HG03575 (cell line): ENCODE data around the gene JADE1.

Experiments used
- ATAC-seq: cut with Tn5 transposase; IDR thresholded peaks from one replicate; pipeline ENCODE4 v1.9.1; 2021; ENCODE audit not compliant: unreplicated experiment, insufficient number of reproducible peaks, low FRiP score; ENCODE audit errors: extremely low read depth

JADE1 gene

DNA sequence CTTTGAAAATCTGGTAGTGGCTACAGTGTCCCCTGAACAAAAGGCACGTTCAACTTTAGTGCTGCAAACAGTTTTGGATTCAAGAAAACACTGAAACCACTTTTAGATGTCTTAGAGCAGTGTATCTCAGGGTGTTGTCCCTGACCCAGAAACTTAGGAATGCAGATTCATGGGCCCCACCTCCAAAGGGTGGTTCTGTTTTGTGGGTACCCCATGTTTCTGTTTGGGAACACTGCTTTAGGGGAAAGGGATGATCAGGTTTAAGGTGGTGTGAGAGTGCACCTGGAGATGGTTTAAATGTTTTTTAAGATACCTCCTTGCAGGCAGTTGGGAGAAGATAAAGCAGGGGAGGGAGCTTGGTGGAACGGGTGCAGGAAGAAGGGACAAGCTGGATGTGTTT is 55.6 kb downstream of the JADE1 start:
- ATAC-seq: no peak

DNA sequence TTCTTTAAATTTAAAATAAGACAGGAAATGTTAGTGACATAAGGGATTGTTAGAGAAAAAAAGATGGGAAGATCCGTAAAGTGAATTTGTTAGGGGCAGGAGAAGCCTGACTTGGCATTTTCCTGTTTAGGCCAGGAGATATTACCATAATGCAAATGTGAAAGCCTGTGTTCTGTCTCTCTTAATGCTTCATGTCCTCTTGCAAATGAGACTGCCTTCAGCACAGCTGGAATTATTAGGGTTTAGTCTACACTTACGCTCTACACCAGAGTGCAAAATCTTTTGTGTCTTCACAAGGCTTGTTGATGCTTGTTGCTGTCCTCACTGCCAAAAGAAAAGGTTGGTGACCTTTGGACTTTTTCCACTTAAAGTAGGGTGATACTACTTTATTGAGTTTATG is 56.8 kb downstream of the JADE1 start:
- ATAC-seq: no peak

DNA sequence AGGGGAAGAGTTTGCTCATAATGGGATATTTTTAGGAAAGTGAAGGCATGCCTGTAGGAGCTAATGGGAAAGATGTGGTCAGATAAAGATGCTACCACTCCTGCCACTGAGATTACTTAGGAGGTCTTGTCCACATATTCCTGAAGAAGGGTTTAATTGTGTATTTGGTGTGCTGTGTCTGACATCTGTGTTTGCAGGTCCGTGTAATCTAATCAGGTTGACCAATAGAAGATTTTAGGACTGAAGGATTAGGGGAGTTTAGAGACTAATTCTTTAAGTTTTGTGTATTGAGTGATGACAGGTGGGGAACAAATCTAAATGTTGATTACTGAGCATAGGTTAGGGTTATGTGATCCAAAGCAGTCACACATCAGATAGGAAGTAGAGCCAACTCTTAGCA is 57.2 kb downstream of the JADE1 start:
- ATAC-seq: no peak

DNA sequence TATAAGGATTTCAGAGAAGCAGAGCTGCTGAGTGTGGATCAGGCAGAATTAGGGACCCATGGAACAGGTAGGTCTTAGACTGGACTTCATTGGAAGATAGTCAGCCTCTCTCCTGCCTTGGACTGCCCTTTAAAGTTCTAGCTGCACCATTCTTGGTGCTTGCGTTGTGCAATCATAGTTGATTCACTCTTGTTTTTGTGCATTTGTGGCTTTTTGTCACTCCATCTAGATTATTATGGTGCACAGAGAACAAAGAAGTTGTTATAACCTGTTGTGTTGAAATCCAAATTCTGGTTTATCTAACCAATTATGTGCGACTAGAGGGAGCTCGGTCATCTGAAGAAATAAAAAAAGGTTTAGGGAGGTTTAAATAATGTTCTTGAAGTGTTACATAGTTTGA is 59.3 kb downstream of the JADE1 start:
- ATAC-seq: no peak

DNA sequence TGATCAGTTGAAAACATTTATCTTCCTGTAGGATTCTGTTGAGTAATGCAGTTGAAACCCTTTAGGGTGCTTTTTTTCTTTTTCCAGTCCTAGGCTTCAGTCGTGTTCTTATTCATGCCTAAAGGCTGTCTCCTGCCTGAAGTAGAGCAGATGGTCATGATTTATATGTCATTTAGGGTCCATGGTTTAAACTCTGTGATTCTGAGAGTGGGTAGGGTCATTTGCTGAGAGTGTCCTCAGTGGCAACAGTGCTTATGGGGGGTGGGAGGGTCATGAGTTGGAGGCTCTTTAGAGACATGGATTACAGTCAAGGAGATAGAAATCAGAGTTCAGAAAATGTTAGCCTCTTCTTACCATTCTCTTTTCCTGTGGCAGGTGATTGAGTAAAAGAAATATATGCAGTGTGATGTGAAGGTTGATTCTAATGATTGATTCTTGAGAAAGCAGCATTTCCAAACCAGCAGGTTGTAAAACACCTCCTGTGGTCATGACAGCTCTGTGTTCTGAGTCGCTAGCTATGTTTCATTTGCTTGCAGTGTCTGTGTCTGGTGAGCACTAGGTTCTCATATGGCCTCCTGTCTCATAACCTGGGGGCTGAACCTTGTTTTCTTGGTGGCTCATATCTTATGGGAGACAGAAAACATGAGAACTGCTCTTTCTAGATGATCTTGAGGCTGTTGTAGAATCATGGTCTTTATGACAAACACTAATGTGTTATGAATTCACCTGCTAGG is 60.4 kb downstream of the JADE1 start:
- no peak for ATAC-seq

DNA sequence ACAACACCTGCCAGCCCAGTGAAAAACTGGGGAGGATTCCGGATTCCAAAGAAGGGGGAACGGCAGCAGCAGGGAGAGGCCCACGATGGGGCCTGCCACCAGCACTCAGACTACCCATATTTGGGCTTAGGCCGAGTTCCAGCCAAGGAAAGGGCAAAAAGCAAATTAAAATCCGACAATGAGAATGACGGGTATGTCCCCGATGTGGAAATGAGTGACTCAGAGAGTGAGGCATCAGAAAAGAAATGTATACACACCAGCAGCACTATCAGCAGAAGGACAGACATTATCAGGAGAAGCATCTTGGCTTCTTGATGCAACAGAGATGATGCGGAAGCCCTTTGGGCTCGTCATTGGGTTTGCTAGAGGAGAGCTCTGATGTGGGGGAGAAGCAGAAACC is 62.4 kb downstream of the JADE1 start:
- ATAC-seq: no peak

DNA sequence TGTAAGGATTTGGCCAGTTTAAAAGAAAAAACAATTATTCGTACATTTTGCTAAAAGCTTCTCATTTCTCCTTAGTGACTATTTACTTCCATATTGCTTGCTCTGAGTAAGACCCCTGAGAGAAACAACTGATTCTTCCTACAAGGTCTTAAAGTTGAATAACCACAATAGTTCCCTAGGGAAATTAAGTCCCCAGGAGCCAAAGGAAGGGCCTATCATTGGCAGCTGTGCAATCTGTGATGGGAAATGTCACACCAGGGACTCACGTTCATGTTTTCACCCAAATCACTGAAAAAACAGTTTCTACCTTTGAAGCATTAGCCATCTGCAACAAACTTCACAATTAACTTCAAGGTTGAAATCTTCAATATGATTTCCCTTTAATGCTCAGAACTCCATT is 66.7 kb downstream of the JADE1 start:
- ATAC-seq: no peak

DNA sequence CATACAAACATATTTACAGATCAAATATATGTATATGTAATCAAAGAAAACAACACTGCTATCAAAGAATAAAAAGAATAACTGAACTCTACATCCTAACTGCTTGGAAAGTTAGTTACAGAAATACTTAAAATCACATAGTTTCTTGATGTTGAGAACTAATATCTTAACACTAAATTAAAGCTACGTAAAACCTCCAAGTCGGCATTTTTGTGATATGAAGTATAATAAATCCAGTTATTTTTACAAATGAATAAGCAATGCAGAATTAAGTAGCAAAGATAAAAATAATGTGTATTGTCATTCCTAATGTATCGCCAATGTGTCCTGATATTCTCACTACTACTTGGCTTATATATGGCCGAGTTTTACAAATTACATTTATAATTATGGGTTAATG is 68.4 kb downstream of the JADE1 start:
- ATAC-seq: no peak

DNA sequence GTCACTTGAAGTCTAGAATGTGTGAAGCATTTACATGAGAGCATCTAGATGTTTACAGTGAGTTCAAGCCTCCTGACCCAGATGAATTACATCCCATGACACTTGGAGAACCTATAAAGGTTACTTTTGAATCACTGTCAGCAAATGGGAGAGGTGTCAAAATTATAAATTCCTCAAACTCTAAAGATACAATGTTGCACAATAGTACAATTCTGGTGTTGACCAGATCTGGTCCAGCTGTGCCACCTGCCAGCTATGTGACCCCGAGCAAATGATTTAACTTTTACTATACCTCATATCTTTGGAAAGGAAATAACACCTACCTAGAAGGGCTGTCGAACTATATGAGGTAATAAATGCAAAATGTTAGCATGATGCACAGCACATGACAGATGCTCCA is 69.8 kb downstream of the JADE1 start:
- ATAC-seq: no peak

DNA sequence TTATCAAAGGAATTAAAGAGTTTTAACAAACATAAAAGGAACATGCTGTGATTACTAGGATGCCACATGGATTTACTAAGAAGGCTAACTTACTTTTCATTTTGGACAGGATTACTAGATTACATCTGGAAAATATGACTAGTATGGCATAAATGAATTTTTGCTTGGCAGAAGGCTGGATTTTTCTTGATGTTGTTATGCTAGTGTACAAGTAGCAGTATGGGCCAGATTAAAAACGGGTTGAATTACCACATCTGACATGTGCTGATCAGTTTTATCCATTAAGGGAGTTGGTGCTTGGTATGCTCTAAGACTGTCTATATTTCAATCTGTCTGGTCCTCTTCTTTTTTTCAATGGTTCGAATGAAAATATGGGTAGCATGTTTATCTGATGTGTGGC is 70.5 kb downstream of the JADE1 start:
- ATAC-seq: no peak

DNA sequence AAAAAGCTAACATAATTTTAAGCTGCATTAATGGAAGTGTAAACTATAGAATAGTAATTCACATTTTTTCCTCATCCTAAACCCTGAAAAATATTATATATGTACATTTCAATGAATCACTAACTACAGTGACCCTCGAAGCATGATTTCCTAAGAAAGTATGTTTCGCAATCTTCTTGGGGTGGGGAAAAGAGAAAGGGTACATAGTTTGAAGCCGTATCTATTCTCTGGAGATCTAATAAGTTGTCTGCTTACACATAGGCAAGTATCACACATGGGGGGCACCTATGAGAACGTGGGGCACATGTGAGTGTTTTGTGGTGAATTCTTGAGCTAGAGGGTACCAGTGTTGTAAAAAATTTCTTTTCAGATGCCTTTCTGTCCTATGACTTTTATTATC is 71.2 kb downstream of the JADE1 start:
- no peak for ATAC-seq

DNA sequence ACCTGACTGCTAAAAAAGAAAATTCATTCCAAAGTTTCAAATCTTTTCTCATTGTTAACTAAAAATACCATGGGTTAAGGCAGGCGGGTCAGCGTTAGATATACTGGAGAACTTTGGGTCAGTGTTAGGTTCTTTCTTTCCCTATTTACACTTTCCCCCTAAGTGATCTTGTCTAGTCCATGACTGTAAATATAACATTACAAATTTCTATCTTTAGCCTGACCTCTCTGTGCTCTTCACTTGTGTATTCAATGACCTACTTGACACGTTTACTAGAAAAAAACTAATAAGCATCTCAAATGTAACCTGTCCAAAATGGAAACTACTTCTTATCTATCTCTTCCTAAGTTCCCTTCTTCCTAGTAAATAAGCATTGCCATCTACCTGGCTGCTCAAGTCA is 95.3 kb downstream of the JADE1 start:
- no peak for ATAC-seq

DNA sequence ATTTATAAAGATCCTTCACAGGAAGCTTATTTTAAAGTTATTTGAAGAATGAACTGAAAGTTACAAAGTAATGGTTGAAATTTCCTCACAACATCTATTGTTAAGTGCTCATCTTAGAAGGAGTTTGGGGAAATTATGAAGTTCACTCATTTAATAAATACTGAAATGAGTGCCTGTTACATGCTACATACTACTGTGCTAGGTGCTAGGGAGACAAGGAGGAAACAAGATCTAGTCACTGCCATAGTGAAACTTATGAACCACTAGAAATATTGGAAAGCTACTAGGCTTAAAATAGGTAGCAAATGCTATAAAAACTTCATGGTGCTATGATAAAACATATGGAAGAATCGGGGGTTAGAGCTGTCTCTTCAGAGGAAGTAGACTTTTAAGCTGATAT is 97.1 kb downstream of the JADE1 start:
- no peak for ATAC-seq

DNA sequence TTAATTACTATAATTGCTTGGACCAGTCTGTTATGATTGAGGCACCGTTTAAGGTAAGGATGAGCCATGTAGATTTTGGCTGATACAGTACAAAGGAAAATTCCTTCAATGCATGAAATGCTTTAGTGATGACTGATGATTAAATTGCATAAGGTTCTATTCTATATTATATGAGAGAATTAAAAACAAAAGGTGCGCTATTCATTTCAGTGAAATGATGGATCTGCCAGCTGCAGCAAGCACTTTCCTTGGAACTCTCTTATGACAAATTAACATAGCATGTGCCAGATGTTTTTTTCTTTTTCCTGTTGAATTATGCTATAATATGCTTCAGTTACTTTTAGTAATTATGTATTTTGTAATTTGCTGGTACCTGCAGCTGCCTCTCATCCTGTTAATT is 98.5 kb downstream of the JADE1 start:
- ATAC-seq: no peak

DNA sequence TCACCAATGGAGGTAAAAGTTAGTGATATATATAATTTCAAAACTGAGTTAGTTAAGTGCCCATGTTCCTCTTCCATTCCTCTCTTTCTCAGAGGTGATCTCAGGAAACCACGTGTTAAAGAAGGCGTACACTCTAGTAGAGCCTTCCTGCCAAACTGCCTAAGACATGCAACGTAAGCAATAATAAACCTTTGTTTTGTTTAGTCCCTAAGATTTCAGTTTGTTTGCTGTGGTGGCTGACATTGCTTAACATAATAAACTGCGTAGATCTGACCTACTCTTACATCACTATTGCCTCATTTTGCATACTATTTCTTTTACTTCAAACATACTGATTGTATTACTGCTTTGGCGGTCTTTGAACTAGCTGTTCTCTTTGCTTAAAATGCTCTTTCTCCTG is 99.2 kb downstream of the JADE1 start:
- ATAC-seq: no peak

DNA sequence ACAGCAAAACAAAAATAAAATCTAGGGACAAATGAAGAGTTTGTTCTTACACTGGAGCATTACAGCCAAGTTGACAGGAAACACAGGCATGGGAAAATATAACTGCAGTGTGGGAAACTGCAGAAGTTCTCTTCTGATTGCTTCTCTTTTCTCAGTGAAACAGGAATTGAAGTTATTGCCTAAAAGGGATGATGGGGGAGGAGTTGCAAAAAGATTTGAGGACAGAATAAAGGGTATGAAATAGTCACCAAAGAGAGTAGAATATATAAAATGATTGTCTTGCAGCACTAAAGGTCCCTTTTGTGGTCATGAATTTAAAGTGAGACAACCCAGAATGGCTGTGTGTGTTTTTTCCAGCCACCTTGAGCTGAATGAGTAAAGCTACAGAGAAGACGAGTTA is 103.7 kb downstream of the JADE1 start:
- ATAC-seq: no peak

DNA sequence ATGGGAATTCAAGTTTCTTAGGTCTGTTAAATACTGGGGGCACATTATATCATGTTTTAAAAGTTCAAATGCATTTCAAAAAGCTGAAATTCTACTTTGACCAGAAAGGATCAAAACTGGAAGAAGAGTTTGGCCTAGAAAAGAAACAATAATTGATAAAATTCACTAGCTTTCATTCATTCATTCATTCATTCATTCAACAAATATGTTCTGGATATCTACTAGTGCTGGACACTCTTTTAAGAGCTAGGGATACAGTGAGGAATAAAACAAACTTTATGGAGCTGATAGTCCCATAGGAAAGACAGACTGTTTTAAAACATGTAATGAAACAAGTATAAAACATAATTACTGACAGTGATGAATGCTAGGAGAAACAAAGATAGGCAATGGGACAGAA is 106.0 kb downstream of the JADE1 start:
- no peak for ATAC-seq

DNA sequence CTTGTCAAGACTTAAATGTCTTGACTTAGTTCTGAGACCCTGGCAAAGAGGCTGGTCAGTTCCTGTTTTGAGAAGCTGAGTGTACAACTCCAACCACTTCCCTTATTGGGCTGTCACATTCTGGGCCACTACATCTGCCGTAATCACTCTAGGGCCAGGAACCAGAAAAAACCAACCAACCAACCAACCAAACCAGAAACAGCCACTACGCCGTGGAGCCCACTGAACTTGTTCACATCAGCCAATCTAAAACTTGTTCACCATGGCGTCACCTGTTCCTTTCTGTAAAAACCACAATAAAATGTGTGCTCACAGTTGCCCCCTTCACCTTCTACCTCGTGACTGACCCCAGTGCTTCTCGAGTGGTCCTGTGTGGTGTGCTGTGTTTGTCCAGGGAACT is 107.3 kb downstream of the JADE1 start:
- peak; percentile 40 for ATAC-seq

DNA sequence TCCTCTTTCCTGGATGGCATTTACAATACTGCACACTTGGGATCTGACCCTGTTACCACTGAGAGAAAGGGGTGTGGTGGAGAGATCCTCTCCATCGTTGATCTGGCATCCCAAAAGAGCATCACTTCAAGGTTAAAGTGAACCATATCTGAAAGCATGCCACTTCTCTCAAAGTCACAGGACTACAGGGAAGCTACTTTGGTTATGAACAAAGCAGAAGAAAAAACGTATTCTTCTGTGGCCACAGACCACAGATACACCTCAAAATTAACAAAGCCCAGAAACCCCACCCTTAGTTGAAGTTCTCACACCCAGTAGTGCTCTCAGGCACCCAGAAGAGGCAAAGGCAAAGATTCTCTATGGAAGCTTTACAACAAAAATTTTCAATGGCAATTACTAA is 108.3 kb downstream of the JADE1 start:
- peak; percentile 79 for ATAC-seq

DNA sequence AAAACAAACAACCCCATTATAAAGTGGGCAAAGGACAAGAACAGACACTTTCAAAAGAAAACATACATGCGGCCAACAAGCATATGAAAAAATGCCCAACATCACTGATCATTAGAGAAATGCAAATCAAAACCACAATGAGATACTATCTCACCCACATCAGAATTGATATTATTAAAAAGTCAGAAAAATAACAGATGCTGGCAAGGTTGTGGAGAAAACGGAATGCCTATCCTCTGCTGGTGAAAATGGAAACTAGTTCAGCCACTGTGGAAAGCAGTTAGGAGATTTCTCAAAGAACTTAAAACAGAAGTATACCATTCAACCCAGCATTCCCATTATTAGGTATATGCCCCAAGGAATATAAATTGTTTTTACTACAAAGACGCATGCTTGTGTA is 112.5 kb downstream of the JADE1 start:
- no peak for ATAC-seq
